PC-9 (cell line): Measurements from ENCODE around the gene MATCAP1. TPM values are rescaled to one million over a fixed set of nuclear protein-coding genes. Genes with fewer than 3 reads are reported as not detected.

Experiments used
- BruUV-seq: library from RNA; stranded (reverse); fragments of 400-500 nt; replicated peaks from 2 replicates; lab custom pipeline; 2021; lab: Mats Ljungman, UMichigan
- CTCF ChIA-PET: fragments of 300-600 bp; sonication (Branson Sonifier 250); formaldehyde crosslinking; loops from one replicate; lab custom pipeline; 2022; ENCODE audit warnings: antibody characterized with exemption; lab: Charles Lee
- POLR2A ChIA-PET: fragments of 300-600 bp; sonication (Branson Sonifier 250); formaldehyde crosslinking; loops from one replicate; lab custom pipeline; 2022; ENCODE audit warnings: antibody characterized with exemption; ENCODE audit not compliant: unreplicated experiment; lab: Charles Lee
- DNase-seq, 2 experiments: peaks; one replicate each; pipeline versions ENCODE4 v3.0.0 to v3.0.0-alpha.2; 2015 to 2022; ENCODE audit warnings: mixed read lengths in 1 of 2
- H2AFZ ChIP-seq: fragments of 200-600 bp; sonication (generic); 2 replicates; pipeline ENCODE4 v1.8.1; 2017; ENCODE audit warnings: antibody characterized with exemption
- H3F3A ChIP-seq: fragments of 200-600 bp; sonication (generic); 2 replicates; pipeline ENCODE4 v1.8.1; 2017; ENCODE audit warnings: antibody characterized with exemption, mild to moderate bottlenecking, low read depth; ENCODE audit not compliant: insufficient read depth
- H3K27ac ChIP-seq: fragments of 200-600 bp; sonication (generic); 2 replicates; pipeline ENCODE4 v1.6.1; 2016; ENCODE audit warnings: mixed run types
- H3K27me3 ChIP-seq: fragments of 200-600 bp; sonication (generic); 2 replicates; pipeline ENCODE4 v1.6.1; 2016; ENCODE audit warnings: low read depth, mixed run types; ENCODE audit not compliant: insufficient read depth
- H3K36me3 ChIP-seq: fragments of 200-600 bp; sonication (generic); 2 replicates; pipeline ENCODE4 v1.6.1; 2016; ENCODE audit warnings: low read depth, mixed run types
- H3K4me1 ChIP-seq: fragments of 200-600 bp; sonication (generic); replicated peaks from 2 replicates; pipeline ENCODE4 v1.6.1; 2016; ENCODE audit warnings: mixed run types; ENCODE audit not compliant: insufficient read depth
- H3K4me2 ChIP-seq: fragments of 200-600 bp; sonication (generic); 2 replicates; pipeline ENCODE4 v1.6.1; 2017; ENCODE audit warnings: mixed run types
- H3K4me3 ChIP-seq: fragments of 200-600 bp; sonication (generic); 2 replicates; pipeline ENCODE4 v1.6.1; 2016; ENCODE audit warnings: mixed run types
- H3K79me2 ChIP-seq: fragments of 200-600 bp; sonication (generic); 2 replicates; pipeline ENCODE4 v1.6.1; 2017; ENCODE audit warnings: low read depth, mixed run types
- H3K9me2 ChIP-seq: fragments of 200-600 bp; sonication (generic); 2 replicates; pipeline ENCODE4 v1.8.1; 2017; ENCODE audit warnings: mild to moderate bottlenecking; ENCODE audit not compliant: insufficient read depth
- H3K9me3 ChIP-seq: fragments of 200-600 bp; sonication (generic); 2 replicates; pipeline ENCODE4 v1.8.1; 2016; ENCODE audit warnings: low read depth; ENCODE audit not compliant: insufficient read depth
- H4K20me1 ChIP-seq: fragments of 200-600 bp; sonication (generic); 2 replicates; pipeline ENCODE4 v1.8.1; 2017; ENCODE audit not compliant: insufficient read depth
- EZH2 ChIP-seq: fragments of 200-600 bp; sonication (generic); IDR thresholded peaks from 2 replicates; pipeline ENCODE4 v1.8.0; 2017; ENCODE audit warnings: antibody characterized with exemption, low read depth
- intact Hi-C: fragments of 100-400 bp; cut with micrococcal nuclease; formaldehyde crosslinking; loops from one replicate; pipeline ENCODE4 v1.10.0; 2022; ENCODE audit not compliant: unreplicated experiment
- total RNA-seq: library from RNA; stranded (reverse); gene quantifications from 2 replicates; pipeline ENCODE4 v1.2.3, GENCODE V29; 2021
- TF ChIP-seq, protein P1 (sequence below): fragments of 200-600 bp; sonication (generic); conservative IDR thresholded peaks from 2 replicates; pipeline ENCODE4 v1.6.1; 2017; ENCODE audit warnings: mixed run types, antibody characterized with exemption, mild to moderate bottlenecking, moderate library complexity

Gene MATCAP1
- total RNA-seq, 1 experiment from 2014 or later, result 24.6 TPM

DNA sequence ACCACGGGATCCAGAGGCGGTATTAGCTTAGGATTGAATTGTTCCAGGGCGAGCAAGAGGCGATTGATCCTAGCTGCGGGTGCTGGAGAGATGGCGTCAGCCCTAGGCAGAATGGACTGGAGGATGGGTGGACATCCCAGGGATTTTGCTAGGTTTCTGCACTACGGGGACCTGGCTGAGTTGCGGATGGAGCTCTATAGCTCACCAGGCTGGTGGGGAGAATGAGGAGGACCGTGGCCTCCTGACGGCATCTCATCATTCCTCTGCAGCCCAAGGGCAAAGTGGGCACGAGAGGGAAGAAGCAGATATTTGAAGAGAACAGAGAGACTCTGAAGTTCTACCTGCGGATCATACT is 43.8 kb upstream of the MATCAP1 start:
- peaks cover 16% of the 10 kb centered on the region for H3K79me2 ChIP-seq
- peak overlapping the region; percentile 20; the same call in 1 of the 2 replicates for H3K27ac ChIP-seq
- H3K4me3 ChIP-seq, result peak overlapping the region; percentile 91
- 0 out of 2 replicates have a peak, but pooled peaks cover 5% of the 10 kb centered on the region for H3K36me3 ChIP-seq
- no peak for TF ChIP-seq EZH2
- TF ChIP-seq, protein P1, sequence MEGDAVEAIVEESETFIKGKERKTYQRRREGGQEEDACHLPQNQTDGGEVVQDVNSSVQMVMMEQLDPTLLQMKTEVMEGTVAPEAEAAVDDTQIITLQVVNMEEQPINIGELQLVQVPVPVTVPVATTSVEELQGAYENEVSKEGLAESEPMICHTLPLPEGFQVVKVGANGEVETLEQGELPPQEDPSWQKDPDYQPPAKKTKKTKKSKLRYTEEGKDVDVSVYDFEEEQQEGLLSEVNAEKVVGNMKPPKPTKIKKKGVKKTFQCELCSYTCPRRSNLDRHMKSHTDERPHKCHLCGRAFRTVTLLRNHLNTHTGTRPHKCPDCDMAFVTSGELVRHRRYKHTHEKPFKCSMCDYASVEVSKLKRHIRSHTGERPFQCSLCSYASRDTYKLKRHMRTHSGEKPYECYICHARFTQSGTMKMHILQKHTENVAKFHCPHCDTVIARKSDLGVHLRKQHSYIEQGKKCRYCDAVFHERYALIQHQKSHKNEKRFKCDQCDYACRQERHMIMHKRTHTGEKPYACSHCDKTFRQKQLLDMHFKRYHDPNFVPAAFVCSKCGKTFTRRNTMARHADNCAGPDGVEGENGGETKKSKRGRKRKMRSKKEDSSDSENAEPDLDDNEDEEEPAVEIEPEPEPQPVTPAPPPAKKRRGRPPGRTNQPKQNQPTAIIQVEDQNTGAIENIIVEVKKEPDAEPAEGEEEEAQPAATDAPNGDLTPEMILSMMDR, result no peak
- no peaks in the 10 kb centered on the region for H3K27me3 ChIP-seq
- intact Hi-C loops, result loop anchor here (1.0 to 2.0 kb wide), 2 partner anchors 14 to 19 kb away; partner anchors contain the start of gene FHOD1
- no peaks in the 10 kb centered on the region for H3K9me2 ChIP-seq
- peaks cover 15% of the 10 kb centered on the region for H3K4me1 ChIP-seq
- BruUV-seq, result no TSS peak
- CTCF ChIA-PET, result interaction anchor here (0.8 to 1.1 kb wide), 2 partner anchors 13 to 294 kb away, joined by 3 read pairs; no protein-coding TSS in a partner anchor
- DNase-seq, result no peak
- H4K20me1 ChIP-seq, result no peaks in the 10 kb centered on the region
- POLR2A ChIA-PET, result interaction anchor here (0.6 to 1.6 kb wide), 4 partner anchors 19 to 311 kb away, joined by 4 to 16 read pairs (median 11); partner anchors contain the start of gene FHOD1
- peak overlapping the region; percentile 90 for H3K4me2 ChIP-seq
- peak overlapping the region; percentile 82 for H2AFZ ChIP-seq
- peaks cover 13% of the 10 kb centered on the region; the same call in 1 of the 2 replicates for H3F3A ChIP-seq
- H3K9me3 ChIP-seq, result no peaks in the 10 kb centered on the region

DNA sequence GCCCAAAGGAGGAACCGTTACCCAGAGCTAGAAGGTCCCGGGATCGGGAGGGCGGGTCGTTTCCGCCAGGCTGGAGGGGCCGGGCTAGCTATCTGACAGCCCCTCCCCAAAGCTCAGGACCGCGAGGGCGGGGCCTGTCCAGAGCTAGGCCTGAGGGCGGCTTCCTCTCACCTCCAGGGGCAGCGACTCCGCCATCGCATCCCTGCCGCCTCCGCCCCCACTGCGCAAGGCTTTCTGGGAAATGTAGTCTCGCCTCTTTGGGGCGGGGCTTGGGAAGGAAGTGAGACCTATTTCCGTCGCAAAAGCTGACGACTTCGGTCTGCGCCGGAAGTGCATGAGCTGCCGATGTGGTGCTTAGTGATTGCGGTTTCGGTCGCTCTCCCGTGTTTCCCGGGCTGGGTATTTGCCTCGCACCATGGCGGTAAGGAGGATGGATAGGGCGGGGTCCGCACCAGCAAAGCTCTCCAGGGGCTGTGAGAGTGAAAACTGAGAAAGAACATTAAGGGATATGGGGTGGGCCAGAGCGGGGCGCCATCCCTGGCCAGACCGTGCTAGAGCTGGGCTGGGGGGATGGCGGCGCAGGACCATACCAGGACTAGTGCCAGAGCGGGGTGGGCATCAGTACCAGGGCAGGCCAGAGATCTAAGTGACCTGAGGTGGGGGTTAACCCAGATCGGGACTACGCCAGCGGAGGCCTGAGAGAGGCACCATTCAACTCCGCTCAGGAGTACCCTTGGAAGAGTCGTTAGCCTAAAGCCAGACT is 43.2 kb upstream of the MATCAP1 start, which contains the start of gene TMEM208:
TSS of gene TMEM208 (plus strand) at position 327 of the 763 bp plus-strand sequence. CDS start at position 416, 89 bp downstream.
- TF ChIP-seq EZH2, result no peak
- TF ChIP-seq, protein P1, result no peak; the same call in 1 of the 2 replicates
- DNase-seq, result peak; percentile 93 to 98
- CTCF ChIA-PET, result interaction anchor here (0.6 to 1.2 kb wide), 7 partner anchors 10 to 294 kb away, joined by 3 to 5 read pairs (median 3); no protein-coding TSS in a partner anchor
- Histone ChIP-seq H3K9me3 (no peaks in the 10 kb centered on the region), H3K4me1 (peaks cover 15% of the 10 kb centered on the region), H3K9me2 (no peaks in the 10 kb centered on the region), H3K27ac (peak within 1 kb of the TSS; percentile 20; the same call in 1 of the 2 replicates), H3F3A (peaks cover 13% of the 10 kb centered on the region; the same call in 1 of the 2 replicates), H3K4me2 (peak within 1 kb of the TSS; percentile 90), H2AFZ (peak within 1 kb of the TSS; percentile 82), H3K4me3 (peak within 1 kb of the TSS; percentile 91), H3K27me3 (no peaks in the 10 kb centered on the region), H3K36me3 (0 out of 2 replicates have a peak, but pooled peaks cover 5% of the 10 kb centered on the region), H4K20me1 (no peaks in the 10 kb centered on the region), H3K79me2 (peaks cover 16% of the 10 kb centered on the region)
- intact Hi-C loops, result loop anchor here (1.0 to 2.0 kb wide), 2 partner anchors 14 to 20 kb away; partner anchors contain the start of gene FHOD1
- BruUV-seq, result no TSS peak
- POLR2A ChIA-PET, result interaction anchor here (0.6 to 1.6 kb wide), 11 partner anchors 10 to 311 kb away, joined by 3 to 16 read pairs (median 5); partner anchors contain the start of gene FHOD1

DNA sequence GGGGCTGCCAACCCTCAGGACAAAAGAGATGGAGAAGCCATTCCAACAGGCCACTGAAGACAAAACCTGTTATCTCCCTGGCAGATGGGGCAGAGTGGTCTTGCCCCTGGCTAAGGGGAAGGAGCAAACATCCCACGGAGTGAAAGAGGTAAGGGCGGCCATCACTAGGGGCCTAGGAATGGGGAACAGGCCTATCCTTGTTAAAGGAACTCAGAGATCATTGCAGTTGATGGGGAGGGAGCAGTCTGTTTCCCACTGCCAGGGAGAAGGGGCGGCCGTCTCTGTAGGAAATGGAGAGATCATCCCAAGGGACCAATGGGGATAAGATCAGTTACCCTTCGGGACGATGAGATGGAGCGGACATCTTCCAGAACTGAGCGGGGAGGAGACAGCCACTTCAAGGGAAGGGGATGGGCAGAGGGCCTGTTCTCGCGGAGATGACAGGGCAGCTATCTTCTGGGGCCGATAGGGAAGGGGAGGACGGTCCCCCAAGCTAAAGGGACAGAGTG is 42.6 kb upstream of the MATCAP1 start:
- peaks cover 13% of the 10 kb centered on the region; the same call in 1 of the 2 replicates for H3F3A ChIP-seq
- peak overlapping the region; percentile 82 for H2AFZ ChIP-seq
- H3K4me1 ChIP-seq, result peaks cover 15% of the 10 kb centered on the region
- H4K20me1 ChIP-seq, result no peaks in the 10 kb centered on the region
- H3K4me3 ChIP-seq, result peak overlapping the region; percentile 91
- POLR2A ChIA-PET, result interaction anchor here (0.6 to 1.6 kb wide), 9 partner anchors 10 to 85 kb away, joined by 3 to 16 read pairs (median 5); partner anchors contain the start of gene FHOD1
- H3K4me2 ChIP-seq, result peak overlapping the region; percentile 90
- H3K9me3 ChIP-seq, result no peaks in the 10 kb centered on the region
- no peak for DNase-seq
- no peak overlapping the region for H3K27ac ChIP-seq
- TF ChIP-seq, protein P1, result no peak
- no peak for TF ChIP-seq EZH2
- CTCF ChIA-PET, result interaction anchor here (0.6 to 1.2 kb wide), 6 partner anchors 10 to 295 kb away, joined by 3 to 5 read pairs (median 3); no protein-coding TSS in a partner anchor
- no peaks in the 10 kb centered on the region for H3K27me3 ChIP-seq
- intact Hi-C loops, result loop anchor here (2.0 kb wide), 1 partner anchor 20 kb away; the partner anchor contains the start of gene FHOD1
- H3K79me2 ChIP-seq, result peaks cover 16% of the 10 kb centered on the region
- H3K36me3 ChIP-seq, result 0 out of 2 replicates have a peak, but pooled peaks cover 5% of the 10 kb centered on the region
- H3K9me2 ChIP-seq, result no peaks in the 10 kb centered on the region
- TSS peak; percentile 37 for BruUV-seq
